ENCODE results near the gene TMEM82. TPM values are rescaled to one million over a fixed set of nuclear protein-coding genes. Genes with fewer than 3 reads are reported as not detected.

Gene TMEM82
- total and polyA plus RNA-seq, 2 of the 13 experiments (the other 11 are each of a cell fraction or from before 2014, with no cell fraction given), result 0.24 to 0.97 TPM

GRCh38 chr1:15747378-15747777 is 5.1 kb downstream of the TMEM82 start (continued):
- no peak for TF ChIP-seq NCOR1 (IDR thresholded peaks at IDR 0.05; ENCODE audit: borderline replicate concordance, low read length)
- peak; percentile 67; the same call in 1 of the 2 replicates for TF ChIP-seq ZNF740 (CRISPR knock-in tag; IDR thresholded peaks at IDR 0.05)
- TF ChIP-seq TCF12 (IDR thresholded peaks at IDR 0.05), result no peak
- no peak for TF ChIP-seq TCF12 (CRISPR knock-in tag; IDR thresholded peaks at IDR 0.05)
- TF ChIP-seq ZBTB3 (CRISPR knock-in tag; IDR thresholded peaks at IDR 0.05; ENCODE audit: borderline replicate concordance, low read depth), result no peak
- TF ChIP-seq ZNF382 (CRISPR knock-in tag; IDR thresholded peaks at IDR 0.05; ENCODE audit: borderline replicate concordance), result no peak
- TF ChIP-seq HNF1A (IDR thresholded peaks at IDR 0.05; ENCODE audit: low read depth), result no peak
- peak; percentile 28; the same call in 1 of the 2 replicates for TF ChIP-seq HNF1A (CRISPR knock-in tag; IDR thresholded peaks at IDR 0.05; ENCODE audit: borderline replicate concordance)
- no peak for TF ChIP-seq ZNF841 (CRISPR knock-in tag; IDR thresholded peaks at IDR 0.05; ENCODE audit: borderline replicate concordance)
- TF ChIP-seq RFX3 (CRISPR knock-in tag; IDR thresholded peaks at IDR 0.05), result no peak
- 0 out of 2 replicates have a peak, but pooled peaks have one; percentile 15 for TF ChIP-seq NR2F2 (IDR thresholded peaks at IDR 0.05; ENCODE audit: borderline replicate concordance, low read depth)
- TF ChIP-seq MIER2 (CRISPR knock-in tag; IDR thresholded peaks at IDR 0.05), result no peak
- no peak for TF ChIP-seq BCLAF1 (IDR thresholded peaks at IDR 0.05)
- TF ChIP-seq EP300 (IDR thresholded peaks at IDR 0.05; ENCODE audit: low read depth in 2 of 2, low read length in 2 of 2), result no peak
- no peak for TF ChIP-seq EP300 (CRISPR knock-in tag; IDR thresholded peaks at IDR 0.05; ENCODE audit: borderline replicate concordance)
- peak; percentile 58 for TF ChIP-seq NR2F6 (IDR thresholded peaks at IDR 0.05)
- TF ChIP-seq NR2F6 (CRISPR knock-in tag; IDR thresholded peaks at IDR 0.05), result peak; percentile 83
- no peak for TF ChIP-seq CCDC6 (CRISPR knock-in tag; IDR thresholded peaks at IDR 0.05)
- peak; percentile 37 for TF ChIP-seq HNF4A (CRISPR knock-in tag; IDR thresholded peaks at IDR 0.05)
- TF ChIP-seq SP1 (IDR thresholded peaks at IDR 0.05), result no peak
- TF ChIP-seq SP1 (CRISPR knock-in tag; IDR thresholded peaks at IDR 0.05), result no peak
- no peak for TF ChIP-seq SALL2 (CRISPR knock-in tag; IDR thresholded peaks at IDR 0.05)
- no peak for TF ChIP-seq ZNF576 (CRISPR knock-in tag; IDR thresholded peaks at IDR 0.05)
- TF ChIP-seq ZFX (CRISPR knock-in tag; IDR thresholded peaks at IDR 0.05; ENCODE audit: low read depth), result peak; percentile 78
